ENCODE results near the gene RPL37A.

GRCh38 chr2:216546641-216547403 is 48.2 kb downstream of the RPL37A start:
- TF ChIP-seq CTCF (IDR thresholded peaks at IDR 0.05) (no peak), POLR2A (IDR thresholded peaks at IDR 0.05) (no peak)
